Loucy (cell line): ENCODE measurements around the gene SPATA20.

Experiments
- H2AFZ ChIP-seq: fragments of 200-600 bp; sonication (generic); 2 replicates; pipeline ENCODE4 v1.6.0; 2016; ENCODE audit warnings: antibody characterized with exemption, mild to moderate bottlenecking, low read length, moderate library complexity
- H3F3A ChIP-seq: fragments of 200-600 bp; 2 replicates; pipeline ENCODE4 v1.6.0; 2016; ENCODE audit warnings: antibody characterized with exemption, low read depth, mild to moderate bottlenecking
- H3K27me3 ChIP-seq: fragments of 200-600 bp; sonication (generic); 2 replicates; pipeline ENCODE4 v1.6.1; 2014; ENCODE audit warnings: low read length, mild to moderate bottlenecking; ENCODE audit not compliant: insufficient read depth, poor library complexity, severe bottlenecking
- H3K36me3 ChIP-seq: fragments of 200-600 bp; sonication (generic); 2 replicates; pipeline ENCODE4 v1.6.1; 2016; ENCODE audit warnings: low read length; ENCODE audit not compliant: insufficient read depth
- H3K4me1 ChIP-seq: fragments of 200-600 bp; sonication (generic); 2 replicates; pipeline ENCODE4 v1.5.1; 2014; ENCODE audit warnings: low read length, mild to moderate bottlenecking; ENCODE audit not compliant: insufficient read depth, poor library complexity, severe bottlenecking
- H3K4me2 ChIP-seq: fragments of 200-600 bp; sonication (generic); 2 replicates; pipeline ENCODE4 v1.6.0; 2014; ENCODE audit warnings: antibody characterized with exemption, low read length, low read depth, mild to moderate bottlenecking; ENCODE audit not compliant: poor library complexity, severe bottlenecking
- H3K4me3 ChIP-seq: fragments of 200-600 bp; sonication (generic); 2 replicates; pipeline ENCODE4 v1.5.1; 2014; ENCODE audit warnings: low read length, mild to moderate bottlenecking, mixed read lengths; ENCODE audit not compliant: poor library complexity, severe bottlenecking
- H3K79me2 ChIP-seq: fragments of 200-600 bp; sonication (generic); 2 replicates; pipeline ENCODE4 v1.6.1; 2014; ENCODE audit warnings: low read length; ENCODE audit not compliant: insufficient read depth
- H3K9ac ChIP-seq: fragments of 200-600 bp; sonication (generic); 2 replicates; pipeline ENCODE4 v1.6.0; 2014; ENCODE audit warnings: mild to moderate bottlenecking, low read depth, low read length, moderate library complexity; ENCODE audit not compliant: poor library complexity, severe bottlenecking
- H3K9me2 ChIP-seq: fragments of 200-600 bp; sonication (generic); replicated peaks from 2 replicates; pipeline ENCODE4 v1.6.1; 2016; ENCODE audit warnings: low read depth, low read length, mixed read lengths
- H3K9me3 ChIP-seq: fragments of 200-600 bp; sonication (generic); 2 replicates; pipeline ENCODE4 v1.6.1; 2014; ENCODE audit warnings: mild to moderate bottlenecking, antibody characterized with exemption, low read length, low read depth; ENCODE audit not compliant: insufficient read depth
- H4K20me1 ChIP-seq: fragments of 200-600 bp; sonication (generic); 2 replicates; pipeline ENCODE4 v1.6.0; 2014; ENCODE audit warnings: antibody characterized with exemption, low read length, mild to moderate bottlenecking; ENCODE audit not compliant: insufficient read depth, poor library complexity, severe bottlenecking
- EZH2phosphoT487 ChIP-seq: fragments of 200-600 bp; IDR thresholded peaks from 2 replicates; pipeline ENCODE4 v1.6.1; 2018; ENCODE audit warnings: antibody characterized with exemption, mild to moderate bottlenecking, moderate library complexity, borderline replicate concordance
- TF ChIP-seq, protein P1 (sequence below): fragments of 200-600 bp; sonication (generic); conservative IDR thresholded peaks from 2 replicates; pipeline ENCODE4 v1.5.1; 2014; ENCODE audit warnings: mild to moderate bottlenecking, antibody characterized with exemption, low read length

SPATA20 gene

DNA sequence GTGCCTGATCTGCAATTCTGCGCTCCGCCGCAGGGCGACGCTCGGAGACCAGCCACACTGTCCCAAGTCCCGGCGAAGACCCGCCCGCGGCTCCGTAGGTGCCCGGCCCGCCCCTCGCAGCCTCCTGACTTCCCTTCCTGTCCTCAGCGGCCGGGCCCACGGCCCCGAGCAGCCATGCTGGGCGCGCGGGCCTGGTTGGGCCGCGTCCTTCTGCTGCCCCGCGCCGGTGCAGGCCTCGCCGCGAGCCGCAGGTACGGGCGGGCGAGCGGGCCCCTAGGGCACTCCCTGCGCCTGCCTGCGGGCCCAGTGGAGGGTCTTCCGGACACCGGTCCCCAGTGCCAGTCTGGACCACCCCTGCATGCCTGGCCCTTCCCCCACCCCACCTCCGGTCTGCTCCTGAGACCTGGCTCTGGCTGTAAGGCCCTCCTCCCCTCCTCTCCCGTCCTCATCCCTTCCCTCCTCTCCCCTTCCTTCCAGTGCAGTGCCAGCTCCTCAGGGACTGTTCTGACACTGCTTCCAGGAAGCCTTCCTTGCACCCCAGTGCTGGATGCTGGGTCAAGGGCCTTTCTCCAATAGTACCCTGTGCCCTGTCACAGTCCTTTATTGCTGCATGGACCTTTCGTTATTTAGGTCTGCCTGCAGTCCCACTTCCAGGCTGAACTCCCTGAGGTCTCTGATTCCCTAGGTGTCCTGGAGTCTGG, at the start of gene SPATA20:
Gene SPATA20 (plus strand): TSS at position 140 of the 701 bp plus-strand sequence. CDS start 35 bp downstream, at position 175.
- TF ChIP-seq, protein P1, sequence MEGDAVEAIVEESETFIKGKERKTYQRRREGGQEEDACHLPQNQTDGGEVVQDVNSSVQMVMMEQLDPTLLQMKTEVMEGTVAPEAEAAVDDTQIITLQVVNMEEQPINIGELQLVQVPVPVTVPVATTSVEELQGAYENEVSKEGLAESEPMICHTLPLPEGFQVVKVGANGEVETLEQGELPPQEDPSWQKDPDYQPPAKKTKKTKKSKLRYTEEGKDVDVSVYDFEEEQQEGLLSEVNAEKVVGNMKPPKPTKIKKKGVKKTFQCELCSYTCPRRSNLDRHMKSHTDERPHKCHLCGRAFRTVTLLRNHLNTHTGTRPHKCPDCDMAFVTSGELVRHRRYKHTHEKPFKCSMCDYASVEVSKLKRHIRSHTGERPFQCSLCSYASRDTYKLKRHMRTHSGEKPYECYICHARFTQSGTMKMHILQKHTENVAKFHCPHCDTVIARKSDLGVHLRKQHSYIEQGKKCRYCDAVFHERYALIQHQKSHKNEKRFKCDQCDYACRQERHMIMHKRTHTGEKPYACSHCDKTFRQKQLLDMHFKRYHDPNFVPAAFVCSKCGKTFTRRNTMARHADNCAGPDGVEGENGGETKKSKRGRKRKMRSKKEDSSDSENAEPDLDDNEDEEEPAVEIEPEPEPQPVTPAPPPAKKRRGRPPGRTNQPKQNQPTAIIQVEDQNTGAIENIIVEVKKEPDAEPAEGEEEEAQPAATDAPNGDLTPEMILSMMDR: peak; percentile 95
- no peak for TF ChIP-seq EZH2phosphoT487
- H4K20me1 ChIP-seq: no peaks in the 10 kb centered on the region
- peak within 1 kb of the TSS; percentile 89 for H3K9ac ChIP-seq
- peak within 1 kb of the TSS; percentile 71; the same call in 1 of the 2 replicates for H2AFZ ChIP-seq
- H3K9me3 ChIP-seq: no peaks in the 10 kb centered on the region
- H3K4me2 ChIP-seq: peak within 1 kb of the TSS; percentile 93
- no peaks in the 10 kb centered on the region for H3K9me2 ChIP-seq
- no peaks in the 10 kb centered on the region for H3F3A ChIP-seq
- no peaks in the 10 kb centered on the region for H3K27me3 ChIP-seq
- H3K4me1 ChIP-seq: peaks cover 22% of the 10 kb centered on the region
- H3K36me3 ChIP-seq: no peaks in the 10 kb centered on the region
- H3K79me2 ChIP-seq: peaks cover 16% of the 10 kb centered on the region
- peak within 1 kb of the TSS; percentile 89 for H3K4me3 ChIP-seq

- Histone ChIP-seq H3K79me2 (no peaks in the 10 kb centered on the region), H3K9me3 (no peaks in the 10 kb centered on the region), H4K20me1 (no peaks in the 10 kb centered on the region), H3K27me3 (no peaks in the 10 kb centered on the region), H3K4me1 (no peaks in the 10 kb centered on the region), H3K36me3 (no peaks in the 10 kb centered on the region), H2AFZ (no peak overlapping the region), H3K4me3 (no peak overlapping the region), H3K9ac (no peak overlapping the region), H3F3A (no peaks in the 10 kb centered on the region), H3K9me2 (no peaks in the 10 kb centered on the region), H3K4me2 (no peak overlapping the region)
- no peak for TF ChIP-seq EZH2phosphoT487
- TF ChIP-seq, protein P1: no peak
Measured at GRCh38 chr17:50498021-50498874, 48.7 kb upstream of the SPATA20 start.

- no peaks in the 10 kb centered on the region for H3K9me2 ChIP-seq
- no peaks in the 10 kb centered on the region for H3F3A ChIP-seq
- no peaks in the 10 kb centered on the region for H3K4me1 ChIP-seq
- TF ChIP-seq, protein P1: no peak
- TF ChIP-seq EZH2phosphoT487: no peak
- H3K4me2 ChIP-seq: no peak overlapping the region
- no peaks in the 10 kb centered on the region for H4K20me1 ChIP-seq
- no peak overlapping the region for H2AFZ ChIP-seq
- no peaks in the 10 kb centered on the region for H3K79me2 ChIP-seq
- no peak overlapping the region for H3K9ac ChIP-seq
- no peak overlapping the region for H3K4me3 ChIP-seq
- H3K36me3 ChIP-seq: no peaks in the 10 kb centered on the region
- no peaks in the 10 kb centered on the region for H3K9me3 ChIP-seq
- no peaks in the 10 kb centered on the region for H3K27me3 ChIP-seq
Measured at GRCh38 chr17:50499270-50499669, 47.7 kb upstream of the SPATA20 start.
